NT2/D1 (cell line): ENCODE data around the gene PGGHG.

ENCODE experiments used
- YY1 ChIP-seq: IDR thresholded peaks from 2 replicates; pipeline ENCODE4 v1.6.1; 2011; ENCODE audit not compliant: insufficient read length, insufficient read depth
- ZNF274 ChIP-seq: IDR thresholded peaks from 2 replicates; pipeline ENCODE4 v1.6.1; 2011; ENCODE audit warnings: mild to moderate bottlenecking, low read depth, low read length

- TF ChIP-seq ZNF274 (no peak), YY1 (no peak)
Observed at GRCh38 chr11:326842-327580, 38.1 kb downstream of the PGGHG start.
